Measurements from ENCODE around the gene SUDS3. TPM values are rescaled to one million over a fixed set of nuclear protein-coding genes. Genes with fewer than 3 reads are reported as not detected.

SUDS3 gene
- total RNA-seq, 3 donors from 2014 or later, result 35.2 to 56.4 (median 50.9) TPM

DNA sequence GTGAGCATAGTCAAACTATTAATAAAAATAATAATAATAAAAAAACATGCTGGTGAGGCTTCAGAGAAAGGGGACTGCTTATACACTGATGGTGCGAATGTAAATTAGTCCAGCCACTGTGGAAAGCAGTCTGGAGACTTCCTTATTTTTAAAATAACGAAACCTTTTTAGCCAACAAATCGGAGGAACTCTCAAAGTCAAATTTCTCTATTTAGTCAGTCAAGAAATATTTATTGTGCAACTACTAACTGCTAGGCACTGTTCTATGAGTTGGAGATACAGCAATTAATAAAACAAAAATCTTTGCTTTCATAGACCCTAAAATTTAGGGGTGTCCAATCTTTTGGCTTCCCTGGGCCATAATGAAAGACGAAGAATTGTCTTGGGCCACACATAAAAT, 14.5 kb upstream of the SUDS3 start:
- no peak overlapping the region for H3K4me3 ChIP-seq
- DNase-seq (no peak), ATAC-seq (no peak)
- H3K36me3 ChIP-seq (ENCODE audit: low read depth), result no peaks in the 10 kb centered on the region
- no peaks in the 10 kb centered on the region for H3K9me3 ChIP-seq
- TF ChIP-seq, protein P1, sequence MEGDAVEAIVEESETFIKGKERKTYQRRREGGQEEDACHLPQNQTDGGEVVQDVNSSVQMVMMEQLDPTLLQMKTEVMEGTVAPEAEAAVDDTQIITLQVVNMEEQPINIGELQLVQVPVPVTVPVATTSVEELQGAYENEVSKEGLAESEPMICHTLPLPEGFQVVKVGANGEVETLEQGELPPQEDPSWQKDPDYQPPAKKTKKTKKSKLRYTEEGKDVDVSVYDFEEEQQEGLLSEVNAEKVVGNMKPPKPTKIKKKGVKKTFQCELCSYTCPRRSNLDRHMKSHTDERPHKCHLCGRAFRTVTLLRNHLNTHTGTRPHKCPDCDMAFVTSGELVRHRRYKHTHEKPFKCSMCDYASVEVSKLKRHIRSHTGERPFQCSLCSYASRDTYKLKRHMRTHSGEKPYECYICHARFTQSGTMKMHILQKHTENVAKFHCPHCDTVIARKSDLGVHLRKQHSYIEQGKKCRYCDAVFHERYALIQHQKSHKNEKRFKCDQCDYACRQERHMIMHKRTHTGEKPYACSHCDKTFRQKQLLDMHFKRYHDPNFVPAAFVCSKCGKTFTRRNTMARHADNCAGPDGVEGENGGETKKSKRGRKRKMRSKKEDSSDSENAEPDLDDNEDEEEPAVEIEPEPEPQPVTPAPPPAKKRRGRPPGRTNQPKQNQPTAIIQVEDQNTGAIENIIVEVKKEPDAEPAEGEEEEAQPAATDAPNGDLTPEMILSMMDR (IDR thresholded peaks at IDR 0.05), result no peak
- H3K4me1 ChIP-seq (ENCODE audit: low read depth), result peaks cover 20% of the 10 kb centered on the region
- intact Hi-C loops (cut with DNase I, micrococcal nuclease), result no loop called here

DNA sequence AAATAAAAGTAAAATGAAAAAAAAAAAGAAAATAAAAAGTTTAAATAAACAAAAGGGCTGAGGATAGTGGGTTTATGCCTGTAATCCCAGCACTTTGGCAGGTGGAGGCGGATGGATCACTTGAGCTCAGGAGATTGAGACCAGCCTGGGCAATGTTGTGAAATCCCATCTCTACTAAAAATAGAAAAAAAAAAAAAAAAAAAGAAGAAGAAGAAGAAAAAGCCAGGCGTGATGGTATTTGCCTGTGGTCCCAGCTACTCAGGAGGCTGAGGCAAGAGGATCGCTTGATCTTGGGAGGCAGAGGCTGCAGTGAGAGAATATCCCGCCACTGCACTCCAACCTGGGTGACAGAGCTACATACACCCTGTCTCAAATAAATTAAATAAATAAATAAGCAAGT, 7.5 kb upstream of the SUDS3 start:
- DNase-seq, result no peak
- intact Hi-C loops (cut with DNase I, micrococcal nuclease), result no loop called here
- H3K36me3 ChIP-seq (ENCODE audit: low read depth), result no peaks in the 10 kb centered on the region
- no peak for ATAC-seq
- no peaks in the 10 kb centered on the region for H3K9me3 ChIP-seq
- peaks cover 12% of the 10 kb centered on the region for H3K4me1 ChIP-seq (ENCODE audit: low read depth)
- TF ChIP-seq, protein P1 (IDR thresholded peaks at IDR 0.05), result no peak
- H3K4me3 ChIP-seq, result no peak overlapping the region

DNA sequence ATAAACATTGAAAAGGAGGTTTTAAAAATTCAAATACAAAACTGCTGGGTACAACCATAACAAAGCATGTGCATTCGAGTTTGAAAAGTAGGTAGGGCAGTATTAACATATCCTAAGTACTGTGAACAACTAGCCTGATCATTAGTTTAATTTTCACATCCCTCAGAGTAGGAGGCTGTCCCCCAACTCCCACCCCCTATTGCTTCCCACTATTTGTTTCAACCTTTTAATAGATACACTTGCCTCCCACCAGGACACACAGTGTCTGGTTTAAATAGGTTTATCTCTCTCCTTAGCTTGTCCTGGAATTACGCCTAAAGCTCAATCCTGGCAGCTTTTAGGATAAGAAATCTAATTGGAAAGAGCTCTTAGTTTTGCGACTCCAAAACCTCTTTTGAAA, 5.8 kb upstream of the SUDS3 start:
- TF ChIP-seq, protein P1 (IDR thresholded peaks at IDR 0.05), result no peak
- H3K4me3 ChIP-seq, result no peak overlapping the region
- intact Hi-C loops (cut with DNase I, micrococcal nuclease), result loop anchor here in 1 of 2 donors (10.0 kb wide), 1 partner anchor 186 kb away; no protein-coding TSS in a partner anchor
- H3K36me3 ChIP-seq (ENCODE audit: low read depth), result no peaks in the 10 kb centered on the region
- H3K9me3 ChIP-seq, result no peaks in the 10 kb centered on the region
- no peak for ATAC-seq
- peaks cover 18% of the 10 kb centered on the region for H3K4me1 ChIP-seq (ENCODE audit: low read depth)
- no peak for DNase-seq

DNA sequence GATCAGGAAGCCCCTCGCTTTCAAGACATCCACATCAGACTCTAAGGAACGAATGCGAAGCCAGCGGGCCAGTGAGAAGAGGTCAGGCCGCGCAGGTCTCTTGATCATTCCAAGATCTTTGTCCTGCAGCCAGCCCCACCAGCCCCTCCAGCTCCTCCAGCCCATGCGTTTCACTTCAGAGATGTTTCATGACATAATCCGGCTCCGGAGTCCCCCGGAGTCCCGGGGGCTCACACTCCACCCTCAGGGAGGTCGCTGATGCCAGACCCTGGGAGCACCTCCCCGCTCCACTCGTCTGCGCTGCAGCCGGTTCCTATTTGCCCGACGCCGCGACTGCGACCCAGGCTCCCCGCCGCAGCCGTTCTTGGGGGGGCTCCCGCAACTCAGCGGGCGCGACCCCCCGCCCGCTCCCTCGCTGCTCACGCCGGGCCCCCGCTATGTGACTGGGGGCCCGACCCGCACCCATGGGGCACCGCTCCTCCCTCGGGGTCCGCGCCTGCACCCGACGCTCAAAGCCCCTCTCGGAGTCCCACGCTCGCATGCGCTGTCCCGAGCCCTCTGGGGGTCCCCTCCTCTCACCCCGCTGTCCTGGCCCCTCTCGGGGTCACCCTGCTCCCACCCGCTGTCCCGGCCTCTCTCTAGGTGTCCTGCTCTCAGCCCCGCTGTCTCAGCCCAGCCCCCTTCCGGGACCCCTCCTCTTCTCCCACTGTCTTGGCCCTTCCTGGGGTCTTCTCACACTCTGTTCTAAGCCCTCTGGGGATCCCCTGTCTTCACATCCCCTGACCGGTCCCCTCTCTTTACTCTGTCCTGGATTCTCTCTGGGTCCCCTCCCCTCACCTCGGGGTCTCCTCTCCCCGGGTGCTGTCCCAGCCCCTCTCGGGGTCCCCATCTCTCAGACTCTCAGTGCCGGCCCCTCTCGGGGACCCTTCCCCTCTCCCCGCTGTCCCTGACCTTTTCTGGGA, 4.8 kb upstream of the SUDS3 start:
- Histone ChIP-seq H3K4me3 (peak overlapping the region; percentile 70), H3K36me3 (ENCODE audit: low read depth) (no peaks in the 10 kb centered on the region), H3K4me1 (ENCODE audit: low read depth) (peaks cover 18% of the 10 kb centered on the region), H3K9me3 (no peaks in the 10 kb centered on the region)
- TF ChIP-seq, protein P1 (IDR thresholded peaks at IDR 0.05), result no peak
- intact Hi-C loops (cut with DNase I, micrococcal nuclease), result loop anchor here in 1 of 2 donors (10.0 kb wide), 1 partner anchor 187 kb away; no protein-coding TSS in a partner anchor
- DNase-seq, result peak; percentile 41 to 69 (median 57)
- no peak for ATAC-seq

DNA sequence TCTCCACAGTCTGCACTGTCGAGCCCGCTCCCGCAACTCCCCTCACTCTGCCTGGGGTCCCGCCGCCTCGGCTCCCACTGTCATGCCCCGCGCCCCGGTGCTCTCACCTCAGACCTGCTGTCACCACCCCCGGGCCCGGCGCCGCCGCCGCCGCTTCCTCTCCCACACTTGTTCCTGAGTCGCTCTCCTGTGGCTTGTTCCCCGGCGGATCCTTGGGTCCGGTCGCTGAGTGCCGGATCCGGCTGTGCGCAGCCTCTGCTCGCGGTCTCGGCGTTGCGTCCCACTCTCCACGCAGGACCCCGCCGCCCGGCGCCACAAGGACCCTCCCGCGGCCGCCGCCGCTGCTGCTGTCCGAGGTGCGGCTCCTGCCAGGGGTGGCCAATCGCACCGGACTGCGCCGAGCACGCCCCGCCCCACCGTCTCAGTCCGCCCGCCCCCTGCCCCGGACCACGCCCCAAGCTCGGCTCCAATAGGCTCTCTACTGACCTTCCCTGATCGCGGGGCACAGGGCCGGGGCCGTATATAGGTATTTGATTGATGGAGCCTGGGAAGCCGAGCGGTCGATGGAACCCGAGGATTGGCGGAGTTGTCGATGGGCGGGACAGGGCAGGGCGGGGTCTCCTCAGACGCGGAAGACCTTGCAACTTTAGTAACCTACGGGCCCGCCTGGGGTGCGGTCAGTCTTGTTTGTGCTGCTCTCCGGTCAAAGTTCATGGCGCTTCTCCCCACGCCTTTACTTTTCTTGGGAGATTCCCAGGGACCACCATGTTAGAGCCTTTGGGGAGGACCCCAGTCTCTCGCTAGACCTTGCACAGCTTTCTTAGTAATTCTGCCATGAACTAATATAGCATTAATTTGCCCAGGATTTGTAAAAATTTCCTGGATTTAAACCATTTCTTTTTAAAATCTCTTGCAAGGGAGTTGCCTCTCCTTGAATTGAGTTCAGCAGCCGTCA, 3.5 kb upstream of the SUDS3 start, which contains the start of gene TAOK3:
Gene TAOK3 (minus strand): TSS at position 367 of the 955 bp plus-strand sequence. CDS start 117,340 bp downstream, outside the sequence.
- intact Hi-C loops (cut with DNase I, micrococcal nuclease), result loop anchor here in 1 of 2 donors (10.0 kb wide), 1 partner anchor 188 kb away; no protein-coding TSS in a partner anchor
- peaks cover 24% of the 10 kb centered on the region for H3K4me1 ChIP-seq (ENCODE audit: low read depth)

More for the DNA sequence above, 3.5 kb upstream of the SUDS3 start, which contains the start of gene TAOK3:
- Histone ChIP-seq H3K36me3 (ENCODE audit: low read depth) (no peaks in the 10 kb centered on the region), H3K4me3 (peak within 1 kb of the TSS; percentile 70), H3K9me3 (no peaks in the 10 kb centered on the region)
- TF ChIP-seq, protein P1 (IDR thresholded peaks at IDR 0.05), result no peak
- peak; percentile 92 for ATAC-seq
- DNase-seq, result peak; percentile 98 to 100 (median 98)

All from mucosa of descending colon (tissue), 3 donors.